ENCODE measurements around the gene ZNF845. TPM values are rescaled to one million over a fixed set of nuclear protein-coding genes. Genes with fewer than 3 reads are reported as not detected.
"Not testable (repeated sequence)": the region's sequence is repeated elsewhere in the genome, so short reads cannot be mapped to it uniquely, and the experiment has no call there.

Gene ZNF845
- total RNA-seq, 1 donor from 2014 or later, result 7.1 TPM

GRCh38 chr19:53374743-53375142, 41.2 kb downstream of the ZNF845 start:
- DNase-seq (ENCODE audit: low read depth, low spot score), result no peak

- no peak for DNase-seq (ENCODE audit: low read depth, low spot score)
These were observed 47.8 kb downstream of the ZNF845 start for GRCh38 chr19:53381376-53381775.

- DNase-seq (ENCODE audit: low read depth, low spot score), result no peak
These were observed 54.6 kb downstream of the ZNF845 start for GRCh38 chr19:53388168-53388567.

GRCh38 chr19:53388904-53389303, 55.4 kb downstream of the ZNF845 start:
- DNase-seq (ENCODE audit: low read depth, low spot score), result no peak

GRCh38 chr19:53389571-53389970, 56.0 kb downstream of the ZNF845 start:
- no peak for DNase-seq (ENCODE audit: low read depth, low spot score)

- DNase-seq (ENCODE audit: low read depth, low spot score), result no peak
These were observed 56.4 kb downstream of the ZNF845 start for GRCh38 chr19:53389978-53390377.

- no peak for DNase-seq (ENCODE audit: low read depth, low spot score)
These were observed 61.0 kb downstream of the ZNF845 start for GRCh38 chr19:53394522-53394973.

- DNase-seq (ENCODE audit: low read depth, low spot score), result peak; percentile 63
These were observed 61.7 kb downstream of the ZNF845 start, which contains the start of gene ZNF765 for GRCh38 chr19:53394974-53395839. Gene ZNF765, plus strand, starts transcription at chr19:53395149. Its CDS starts 2,867 bp downstream, at chr19:53398016.

GRCh38 chr19:53395840-53396524, 62.4 kb downstream of the ZNF845 start:
- DNase-seq (ENCODE audit: low read depth, low spot score), result not testable (repeated sequence)

- no peak for DNase-seq (ENCODE audit: low read depth, low spot score)
These were observed 62.9 kb downstream of the ZNF845 start for GRCh38 chr19:53396525-53396868.

- DNase-seq (ENCODE audit: low read depth, low spot score), result not testable (repeated sequence)
These were observed 64.4 kb downstream of the ZNF845 start for GRCh38 chr19:53397918-53398317.

Other genes with a start within 250 kb of the ZNF845 start
- gene ZNF160, start 230.3 kb upstream of the ZNF845 start, total RNA-seq, result 15.1 and 21.7 TPM in 2 replicates
- 0.86 and 4.9 TPM in 2 replicates for gene ZNF415, start 200.8 kb upstream of the ZNF845 start, total RNA-seq
- 4.8 and 9.4 TPM in 2 replicates for gene ZNF347, start 174.7 kb upstream of the ZNF845 start, total RNA-seq
- gene ZNF665, start 140.4 kb upstream of the ZNF845 start, total RNA-seq, result 2.4 and 3.3 TPM in 2 replicates
- gene ZNF677, start 78.9 kb upstream of the ZNF845 start, total RNA-seq, result 17.2 and 17.8 TPM in 2 replicates
- not detected in 2 replicates for gene VN1R2, start 75.5 kb upstream of the ZNF845 start, total RNA-seq
- gene VN1R4, start 66.0 kb upstream of the ZNF845 start, total RNA-seq, result not detected in 2 replicates
- 6.0 and 8.1 TPM in 2 replicates for gene ZNF525, start 32.0 kb downstream of the ZNF845 start, total RNA-seq
- 10.1 and 15.1 TPM in 2 replicates for gene ZNF765, start 61.4 kb downstream of the ZNF845 start, total RNA-seq
- 8.2 and 10.6 TPM in 2 replicates for gene ZNF761, start 98.2 kb downstream of the ZNF845 start, total RNA-seq
- gene ZNF813, start 134.0 kb downstream of the ZNF845 start, total RNA-seq, result 3.0 and 7.4 TPM in 2 replicates
- gene ZNF331, start 204.4 kb downstream of the ZNF845 start, total RNA-seq, result 4.1 and 8.5 TPM in 2 replicates